PFSK-1 (cell line): Measurements from ENCODE around the gene VMP1.

Experiments
- POLR2AphosphoS5 ChIP-seq: IDR thresholded peaks from 2 replicates; pipeline ENCODE4 v1.6.1; 2012; ENCODE audit warnings: low read depth, mild to moderate bottlenecking, control low read depth, low read length, moderate library complexity
- SIN3A ChIP-seq: IDR thresholded peaks from 2 replicates; pipeline ENCODE4 v1.6.1; 2012; ENCODE audit warnings: mild to moderate bottlenecking, low read length, moderate library complexity, borderline replicate concordance; ENCODE audit not compliant: insufficient read depth
- TF ChIP-seq, protein P1 (sequence below), 2 experiments: IDR thresholded peaks; 2 replicates each; pipeline versions ENCODE4 v1.6.1 to v1.8.0; 2011 to 2012; ENCODE audit warnings: low read depth in 2 of 2, low read length in 2 of 2, control low read depth in 1 of 2, inconsistent platforms in 1 of 2, mild to moderate bottlenecking in 1 of 2, moderate library complexity in 1 of 2; ENCODE audit not compliant: insufficient read depth in 1 of 2

DNA sequence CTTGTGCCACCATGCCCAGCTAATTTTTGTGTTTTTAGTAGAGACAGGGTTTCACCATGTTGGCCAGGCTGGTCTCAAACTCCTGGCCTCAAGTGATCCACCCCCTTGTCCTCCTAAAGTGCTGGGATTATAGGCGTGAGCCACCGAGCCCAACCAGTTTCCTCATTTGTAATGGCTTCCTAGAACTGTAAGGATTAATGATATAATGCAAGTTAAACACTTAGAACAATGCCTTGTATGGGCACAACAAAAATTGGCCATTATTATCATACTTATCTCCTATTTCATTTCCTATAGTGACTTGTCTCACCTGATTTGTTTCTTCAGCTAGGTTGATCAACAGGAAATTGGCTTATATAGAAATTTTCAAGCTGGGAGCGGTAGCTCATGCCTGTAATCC lies 171.2 kb downstream of the VMP1 start:
- TF ChIP-seq POLR2AphosphoS5, result no peak
- TF ChIP-seq, protein P1, sequence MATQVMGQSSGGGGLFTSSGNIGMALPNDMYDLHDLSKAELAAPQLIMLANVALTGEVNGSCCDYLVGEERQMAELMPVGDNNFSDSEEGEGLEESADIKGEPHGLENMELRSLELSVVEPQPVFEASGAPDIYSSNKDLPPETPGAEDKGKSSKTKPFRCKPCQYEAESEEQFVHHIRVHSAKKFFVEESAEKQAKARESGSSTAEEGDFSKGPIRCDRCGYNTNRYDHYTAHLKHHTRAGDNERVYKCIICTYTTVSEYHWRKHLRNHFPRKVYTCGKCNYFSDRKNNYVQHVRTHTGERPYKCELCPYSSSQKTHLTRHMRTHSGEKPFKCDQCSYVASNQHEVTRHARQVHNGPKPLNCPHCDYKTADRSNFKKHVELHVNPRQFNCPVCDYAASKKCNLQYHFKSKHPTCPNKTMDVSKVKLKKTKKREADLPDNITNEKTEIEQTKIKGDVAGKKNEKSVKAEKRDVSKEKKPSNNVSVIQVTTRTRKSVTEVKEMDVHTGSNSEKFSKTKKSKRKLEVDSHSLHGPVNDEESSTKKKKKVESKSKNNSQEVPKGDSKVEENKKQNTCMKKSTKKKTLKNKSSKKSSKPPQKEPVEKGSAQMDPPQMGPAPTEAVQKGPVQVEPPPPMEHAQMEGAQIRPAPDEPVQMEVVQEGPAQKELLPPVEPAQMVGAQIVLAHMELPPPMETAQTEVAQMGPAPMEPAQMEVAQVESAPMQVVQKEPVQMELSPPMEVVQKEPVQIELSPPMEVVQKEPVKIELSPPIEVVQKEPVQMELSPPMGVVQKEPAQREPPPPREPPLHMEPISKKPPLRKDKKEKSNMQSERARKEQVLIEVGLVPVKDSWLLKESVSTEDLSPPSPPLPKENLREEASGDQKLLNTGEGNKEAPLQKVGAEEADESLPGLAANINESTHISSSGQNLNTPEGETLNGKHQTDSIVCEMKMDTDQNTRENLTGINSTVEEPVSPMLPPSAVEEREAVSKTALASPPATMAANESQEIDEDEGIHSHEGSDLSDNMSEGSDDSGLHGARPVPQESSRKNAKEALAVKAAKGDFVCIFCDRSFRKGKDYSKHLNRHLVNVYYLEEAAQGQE (IDR thresholded peaks at IDR 0.05; ENCODE audit: insufficient read depth in 1 of 2, low read depth in 2 of 2, low read length in 2 of 2), result no peak
- TF ChIP-seq SIN3A, result no peak
